Retinal pigment epithelial cell (primary cell): Measurements from ENCODE around the gene ZNF493.

Experiments
- DNase-seq: peaks from one replicate; pipeline ENCODE4 v3.0.0-alpha.2; 2010; ENCODE audit warnings: low read depth
- H3K4me3 ChIP-seq: 2 replicates; pipeline ENCODE4 v1.5.1; 2011; ENCODE audit warnings: mild to moderate bottlenecking, low read length, control low read depth, moderate library complexity
- CTCF ChIP-seq: conservative IDR thresholded peaks from 2 replicates; pipeline ENCODE4 v1.5.1; 2011; ENCODE audit warnings: low read depth, low read length, control low read depth, inconsistent platforms

The ZNF493 gene

GRCh38 chr19:21460686-21461085 is 63.8 kb downstream of the ZNF493 start:
- no peak overlapping the region for H3K4me3 ChIP-seq
- DNase-seq, result no peak
- no peak for TF ChIP-seq CTCF

GRCh38 chr19:21462540-21462939 is 65.6 kb downstream of the ZNF493 start:
- H3K4me3 ChIP-seq, result no peak overlapping the region
- DNase-seq, result no peak
- no peak for TF ChIP-seq CTCF

- DNase-seq, result peak; percentile 72
- H3K4me3 ChIP-seq, result peak overlapping the region; percentile 85
- TF ChIP-seq CTCF, result no peak
Observed at GRCh38 chr19:21463449-21464105, 66.6 kb downstream of the ZNF493 start.

- no peak for DNase-seq
- no peak for TF ChIP-seq CTCF
- no peak overlapping the region for H3K4me3 ChIP-seq
Observed at GRCh38 chr19:21466627-21467026, 69.7 kb downstream of the ZNF493 start.

- H3K4me3 ChIP-seq, result no peak overlapping the region
- DNase-seq, result no peak
- TF ChIP-seq CTCF, result no peak
Observed at GRCh38 chr19:21468791-21469190, 71.9 kb downstream of the ZNF493 start.

GRCh38 chr19:21472507-21472906 is 75.6 kb downstream of the ZNF493 start:
- no peak for DNase-seq
- no peak for TF ChIP-seq CTCF
- no peak overlapping the region for H3K4me3 ChIP-seq

- peak; percentile 18 for TF ChIP-seq CTCF
- DNase-seq, result peak; percentile 57
- H3K4me3 ChIP-seq, result peak overlapping the region; percentile 79
Observed at GRCh38 chr19:21474671-21475181, 77.8 kb downstream of the ZNF493 start.
